ENCODE data around the gene NXPE4. TPM values are rescaled to one million over a fixed set of nuclear protein-coding genes. Genes with fewer than 3 reads are reported as not detected.

Gene NXPE4
- total RNA-seq, 1 experiment from 2014 or later = 0.11 TPM

GRCh38 chr11:114619659-114620173 is 24.1 kb upstream of the NXPE4 start:
- POLR2A ChIA-PET = no interaction called here
- Mint-ChIP-seq H3K27ac (no peak overlapping the region), H3K4me1 (no peaks in the 10 kb centered on the region), H3K9me3 (peaks cover 95% of the 10 kb centered on the region), H3K36me3 (peaks cover 55% of the 10 kb centered on the region), H3K27me3 (ENCODE audit: low read depth) (no peaks in the 10 kb centered on the region), H3K4me3 (no peak overlapping the region)
- ATAC-seq (no peak), DNase-seq (ENCODE audit: low spot score) (no peak)
- CTCF ChIA-PET = no interaction called here
- TF ChIP-seq ZNF281 (CRISPR knock-in tag; IDR thresholded peaks at IDR 0.05) = no peak
- TF ChIP-seq ATF6 (CRISPR knock-in tag; IDR thresholded peaks at IDR 0.05) = no peak
- no peak for TF ChIP-seq ELF4 (CRISPR knock-in tag; IDR thresholded peaks at IDR 0.05; ENCODE audit: low read depth)
- no peak for TF ChIP-seq FOXJ3 (CRISPR knock-in tag; IDR thresholded peaks at IDR 0.05; ENCODE audit: borderline replicate concordance)
- TF ChIP-seq RORB (CRISPR knock-in tag; IDR thresholded peaks at IDR 0.05) = no peak
- TF ChIP-seq ZNF532 (CRISPR knock-in tag; IDR thresholded peaks at IDR 0.05; ENCODE audit: borderline replicate concordance) = no peak
- TF ChIP-seq ZMAT4 (CRISPR knock-in tag; IDR thresholded peaks at IDR 0.05) = no peak
- no peak for TF ChIP-seq ATF2 (CRISPR knock-in tag; IDR thresholded peaks at IDR 0.05; ENCODE audit: borderline replicate concordance, low read depth)
- TF ChIP-seq NFE2L1 (CRISPR knock-in tag; IDR thresholded peaks at IDR 0.05) = no peak
- no peak for TF ChIP-seq FOXP1 (CRISPR knock-in tag; IDR thresholded peaks at IDR 0.05; ENCODE audit: borderline replicate concordance)
- no peak for TF ChIP-seq FOXK1 (CRISPR knock-in tag; IDR thresholded peaks at IDR 0.05)
- no peak for TF ChIP-seq CREB1 (CRISPR knock-in tag; IDR thresholded peaks at IDR 0.05)
- TF ChIP-seq CTCF (IDR thresholded peaks at IDR 0.05) = no peak
- TF ChIP-seq NFATC4 (CRISPR knock-in tag; IDR thresholded peaks at IDR 0.05) = no peak
- no peak for TF ChIP-seq EMX1 (CRISPR knock-in tag; IDR thresholded peaks at IDR 0.05)
- no peak for TF ChIP-seq ZBTB43 (CRISPR knock-in tag; IDR thresholded peaks at IDR 0.05)
- no peak for TF ChIP-seq ATF1 (CRISPR knock-in tag; IDR thresholded peaks at IDR 0.05)
- TF ChIP-seq ZBTB21 (CRISPR knock-in tag; IDR thresholded peaks at IDR 0.05; ENCODE audit: borderline replicate concordance) = no peak
- no peak for TF ChIP-seq TEAD1 (CRISPR knock-in tag; IDR thresholded peaks at IDR 0.05)
